ENCODE data around the gene UTP20. TPM values are rescaled to one million over a fixed set of nuclear protein-coding genes. Genes with fewer than 3 reads are reported as not detected.

UTP20 gene
- 17.2 TPM for polyA plus RNA-seq (2013, experiment 1 of 4)
- polyA plus RNA-seq (2013, experiment 2 of 4): 19.8 TPM
- 11.7 TPM for polyA plus RNA-seq (2013, experiment 3 of 4)
- 13.5 TPM for polyA plus RNA-seq (2013, experiment 4 of 4)

DNA sequence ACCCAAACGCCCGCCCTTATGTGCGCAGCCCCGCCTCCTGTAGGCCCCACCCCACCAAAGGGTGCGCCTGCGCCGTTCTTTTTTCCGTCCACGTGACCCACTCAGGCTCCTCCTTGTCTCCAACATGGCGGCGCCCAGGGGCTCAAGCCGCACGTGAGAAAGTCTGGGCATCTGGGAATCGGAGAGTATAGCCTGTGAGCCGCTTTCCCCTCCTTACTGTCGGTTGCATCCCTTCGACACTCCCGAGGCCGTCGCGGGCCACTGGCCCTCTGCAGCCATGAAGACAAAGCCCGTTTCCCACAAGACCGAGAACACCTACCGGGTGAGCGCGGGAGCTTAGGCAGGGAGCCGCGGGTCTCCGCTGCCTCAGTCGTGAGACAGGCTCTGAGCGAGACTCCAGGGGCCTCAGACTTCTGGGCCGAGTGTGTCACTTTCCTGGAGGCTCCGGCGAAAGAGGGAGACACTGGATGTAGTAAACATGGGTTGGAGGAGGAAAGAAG is at the start of gene UTP20:
TSS of gene UTP20 (plus strand) at position 100 of the 500 bp plus-strand sequence. CDS start at position 278, 178 bp downstream.
- no peaks in the 10 kb centered on the region for H3K9me3 ChIP-seq (ENCODE audit: control insufficient read depth, low read length)
- peaks cover 4% of the 10 kb centered on the region for H3K27me3 ChIP-seq (ENCODE audit: control insufficient read depth, insufficient read depth, low read length, poor library complexity, severe bottlenecking)
- peaks cover 2% of the 10 kb centered on the region for H3K4me1 ChIP-seq (ENCODE audit: control insufficient read depth, insufficient read depth, low read length)
- H3K36me3 ChIP-seq (ENCODE audit: control insufficient read depth, insufficient read depth, low read length): no peaks in the 10 kb centered on the region
- peak within 1 kb of the TSS; percentile 81 for H3K4me3 ChIP-seq (ENCODE audit: insufficient read depth, low read depth, low read length)
- 0 to 1% methylated on average over 34 of the region's 34 CpGs for WGBS, 2 experiments
- H3K27ac ChIP-seq (ENCODE audit: insufficient read depth, low read depth, low read length, poor library complexity, severe bottlenecking): peak within 1 kb of the TSS; percentile 30

DNA sequence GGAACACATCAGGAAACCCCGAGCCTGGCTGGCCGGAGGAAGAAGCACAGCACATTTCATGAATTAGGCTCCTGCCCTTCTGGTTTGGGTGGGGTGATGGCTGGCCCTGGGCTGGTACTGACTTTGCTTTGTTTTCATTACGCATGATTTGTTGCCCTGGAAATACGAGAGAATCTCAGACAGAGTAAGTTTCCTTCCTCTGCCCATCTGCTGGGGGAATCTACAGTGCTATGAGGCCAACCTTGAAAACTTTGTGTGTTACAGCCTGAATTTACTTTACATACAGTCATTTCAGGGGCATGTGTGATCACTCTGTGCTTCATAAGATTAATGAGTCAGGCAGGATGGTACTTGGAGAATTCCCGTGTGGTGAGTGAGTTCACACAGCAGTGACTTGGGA is 49.4 kb upstream of the UTP20 start:
- Histone ChIP-seq H3K36me3 (ENCODE audit: control insufficient read depth, insufficient read depth, low read length) (no peaks in the 10 kb centered on the region), H3K4me1 (ENCODE audit: control insufficient read depth, insufficient read depth, low read length) (no peaks in the 10 kb centered on the region), H3K4me3 (ENCODE audit: insufficient read depth, low read depth, low read length) (no peak overlapping the region), H3K9me3 (ENCODE audit: control insufficient read depth, low read length) (no peaks in the 10 kb centered on the region), H3K27ac (ENCODE audit: insufficient read depth, low read depth, low read length, poor library complexity, severe bottlenecking) (no peak overlapping the region), H3K27me3 (ENCODE audit: control insufficient read depth, insufficient read depth, low read length, poor library complexity, severe bottlenecking) (no peaks in the 10 kb centered on the region)
- WGBS, 2 experiments: 93 to 94% methylated on average over 5 of the region's 5 CpGs

DNA sequence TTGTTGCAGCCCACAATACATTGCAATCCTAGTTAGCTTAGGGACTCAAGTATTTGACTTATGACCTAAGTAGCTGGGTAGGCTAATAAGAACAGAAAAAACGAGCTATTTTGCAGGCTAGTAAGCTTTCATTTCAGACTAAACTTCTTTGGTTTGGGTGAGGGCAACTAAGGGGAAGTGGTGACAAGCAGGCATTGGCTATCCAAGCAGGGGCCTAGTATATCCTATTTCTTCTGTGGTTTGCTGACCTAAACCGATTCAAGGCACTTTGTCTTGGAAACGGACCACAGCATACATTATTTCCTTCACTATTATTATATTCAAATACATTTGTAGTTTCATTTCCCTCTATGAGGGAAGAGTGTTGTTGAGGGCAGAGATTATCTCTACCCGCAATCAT is 48.3 kb upstream of the UTP20 start:
- no peak overlapping the region for H3K4me3 ChIP-seq (ENCODE audit: insufficient read depth, low read depth, low read length)
- H3K4me1 ChIP-seq (ENCODE audit: control insufficient read depth, insufficient read depth, low read length): no peaks in the 10 kb centered on the region
- no peak overlapping the region for H3K27ac ChIP-seq (ENCODE audit: insufficient read depth, low read depth, low read length, poor library complexity, severe bottlenecking)
- H3K27me3 ChIP-seq (ENCODE audit: control insufficient read depth, insufficient read depth, low read length, poor library complexity, severe bottlenecking): no peaks in the 10 kb centered on the region
- 93 to 95% methylated on average over 2 of the region's 4 CpGs for WGBS, 2 experiments
- H3K9me3 ChIP-seq (ENCODE audit: control insufficient read depth, low read length): no peaks in the 10 kb centered on the region
- no peaks in the 10 kb centered on the region for H3K36me3 ChIP-seq (ENCODE audit: control insufficient read depth, insufficient read depth, low read length)

DNA sequence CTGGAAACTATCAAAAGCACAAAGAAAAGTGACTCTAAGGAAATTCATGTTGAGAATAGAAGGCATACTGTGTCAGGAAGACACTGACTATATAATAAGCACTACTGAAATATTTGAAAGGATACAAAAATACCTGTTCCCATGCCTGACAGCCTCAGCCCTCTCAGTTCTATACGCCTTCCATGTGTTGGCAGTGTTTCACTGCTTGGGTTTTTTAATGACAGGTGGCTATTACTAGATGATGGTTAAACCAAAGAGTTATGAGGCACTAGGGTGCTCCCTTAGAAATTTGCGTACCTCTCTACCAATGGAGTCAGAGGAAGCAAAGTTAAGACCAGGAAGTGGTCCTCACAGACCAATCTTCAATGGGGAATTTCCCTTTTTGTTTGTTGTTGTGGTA is 44.2 kb upstream of the UTP20 start:
- Histone ChIP-seq H3K27me3 (ENCODE audit: control insufficient read depth, insufficient read depth, low read length, poor library complexity, severe bottlenecking) (no peaks in the 10 kb centered on the region), H3K4me3 (ENCODE audit: insufficient read depth, low read depth, low read length) (no peak overlapping the region), H3K9me3 (ENCODE audit: control insufficient read depth, low read length) (no peaks in the 10 kb centered on the region), H3K27ac (ENCODE audit: insufficient read depth, low read depth, low read length, poor library complexity, severe bottlenecking) (no peak overlapping the region), H3K4me1 (ENCODE audit: control insufficient read depth, insufficient read depth, low read length) (no peaks in the 10 kb centered on the region), H3K36me3 (ENCODE audit: control insufficient read depth, insufficient read depth, low read length) (no peaks in the 10 kb centered on the region)
- 95 to 97% methylated on average over 2 of the region's 2 CpGs for WGBS, 2 experiments

DNA sequence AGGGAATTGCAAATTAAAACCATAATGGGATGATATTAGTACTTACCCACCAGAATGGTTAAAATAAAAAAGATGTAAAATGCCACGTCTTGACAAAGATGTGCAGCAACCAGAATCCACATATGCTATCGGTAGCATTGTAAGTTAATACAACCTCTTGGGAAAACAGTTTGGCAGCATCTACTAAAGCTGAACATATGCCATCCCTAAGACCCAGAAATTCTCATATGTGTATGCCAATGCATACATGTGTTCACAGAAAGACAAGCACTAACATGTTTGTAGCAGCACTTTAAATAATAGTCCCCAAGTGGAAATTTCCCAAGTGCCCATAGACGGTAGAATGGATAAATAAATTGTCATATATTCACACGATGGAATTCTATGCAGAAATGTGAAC is 41.6 kb upstream of the UTP20 start:
- Histone ChIP-seq H3K27me3 (ENCODE audit: control insufficient read depth, insufficient read depth, low read length, poor library complexity, severe bottlenecking) (no peaks in the 10 kb centered on the region), H3K27ac (ENCODE audit: insufficient read depth, low read depth, low read length, poor library complexity, severe bottlenecking) (no peak overlapping the region), H3K4me1 (ENCODE audit: control insufficient read depth, insufficient read depth, low read length) (no peaks in the 10 kb centered on the region), H3K9me3 (ENCODE audit: control insufficient read depth, low read length) (no peaks in the 10 kb centered on the region), H3K4me3 (ENCODE audit: insufficient read depth, low read depth, low read length) (no peak overlapping the region), H3K36me3 (ENCODE audit: control insufficient read depth, insufficient read depth, low read length) (no peaks in the 10 kb centered on the region)
- 97 to 98% methylated on average over 2 to 4 of the region's 4 CpGs for WGBS, 2 experiments

DNA sequence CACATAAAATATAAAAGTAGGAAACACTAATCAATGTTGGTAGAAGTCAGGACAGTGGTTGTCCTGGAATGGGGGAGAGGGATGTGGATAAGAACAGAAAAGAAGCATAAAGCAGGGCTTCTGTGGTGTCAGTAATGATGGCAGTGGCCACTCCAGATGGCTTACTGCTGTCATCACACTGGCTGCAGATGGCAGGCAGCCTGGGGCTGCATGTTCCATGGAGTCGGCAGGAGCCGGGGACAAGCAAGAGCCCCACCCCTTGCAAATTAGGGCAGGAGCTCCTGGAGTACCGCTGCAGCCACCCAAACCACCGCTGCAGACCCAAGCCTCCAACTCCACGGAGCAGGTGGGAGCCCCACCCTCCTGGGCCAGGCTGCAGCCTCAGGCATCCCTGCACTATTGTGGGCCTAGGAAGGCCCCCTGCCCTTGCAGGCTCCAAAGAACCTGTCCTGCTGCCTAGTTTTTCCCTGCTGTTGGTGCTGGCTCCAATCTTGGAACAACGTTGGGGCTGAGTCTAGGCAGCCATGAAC is 41.0 kb upstream of the UTP20 start:
- no peak overlapping the region for H3K27ac ChIP-seq (ENCODE audit: insufficient read depth, low read depth, low read length, poor library complexity, severe bottlenecking)
- H3K4me3 ChIP-seq (ENCODE audit: insufficient read depth, low read depth, low read length): no peak overlapping the region
- H3K36me3 ChIP-seq (ENCODE audit: control insufficient read depth, insufficient read depth, low read length): no peaks in the 10 kb centered on the region
- WGBS, 2 experiments: 88 to 90% methylated on average over 6 of the region's 6 CpGs
- no peaks in the 10 kb centered on the region for H3K9me3 ChIP-seq (ENCODE audit: control insufficient read depth, low read length)
- no peaks in the 10 kb centered on the region for H3K27me3 ChIP-seq (ENCODE audit: control insufficient read depth, insufficient read depth, low read length, poor library complexity, severe bottlenecking)
- H3K4me1 ChIP-seq (ENCODE audit: control insufficient read depth, insufficient read depth, low read length): no peaks in the 10 kb centered on the region

DNA sequence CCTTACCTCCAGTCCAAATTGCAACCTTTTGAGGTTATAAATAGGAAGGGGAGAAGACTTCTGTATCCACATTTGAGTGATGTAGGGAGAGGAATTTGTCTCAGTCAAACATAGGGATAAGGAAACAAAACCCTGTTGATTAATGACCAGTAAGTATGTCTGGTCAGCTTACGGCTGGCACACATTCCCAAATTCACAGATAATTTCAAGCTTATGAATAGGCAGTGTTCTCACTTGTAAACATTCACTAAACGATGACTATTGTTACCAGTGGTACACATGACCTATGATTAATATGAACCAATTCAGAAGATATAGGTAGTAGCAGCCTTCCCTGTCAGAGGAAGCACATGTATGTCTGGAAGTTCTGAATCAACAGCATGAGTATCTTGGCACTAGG is 36.8 kb upstream of the UTP20 start:
- Histone ChIP-seq H3K4me1 (ENCODE audit: control insufficient read depth, insufficient read depth, low read length) (no peaks in the 10 kb centered on the region), H3K9me3 (ENCODE audit: control insufficient read depth, low read length) (no peaks in the 10 kb centered on the region), H3K4me3 (ENCODE audit: insufficient read depth, low read depth, low read length) (no peak overlapping the region), H3K36me3 (ENCODE audit: control insufficient read depth, insufficient read depth, low read length) (no peaks in the 10 kb centered on the region), H3K27me3 (ENCODE audit: control insufficient read depth, insufficient read depth, low read length, poor library complexity, severe bottlenecking) (no peaks in the 10 kb centered on the region), H3K27ac (ENCODE audit: insufficient read depth, low read depth, low read length, poor library complexity, severe bottlenecking) (no peak overlapping the region)
- 84 to 100% methylated on average over 2 of the region's 2 CpGs for WGBS, 2 experiments

DNA sequence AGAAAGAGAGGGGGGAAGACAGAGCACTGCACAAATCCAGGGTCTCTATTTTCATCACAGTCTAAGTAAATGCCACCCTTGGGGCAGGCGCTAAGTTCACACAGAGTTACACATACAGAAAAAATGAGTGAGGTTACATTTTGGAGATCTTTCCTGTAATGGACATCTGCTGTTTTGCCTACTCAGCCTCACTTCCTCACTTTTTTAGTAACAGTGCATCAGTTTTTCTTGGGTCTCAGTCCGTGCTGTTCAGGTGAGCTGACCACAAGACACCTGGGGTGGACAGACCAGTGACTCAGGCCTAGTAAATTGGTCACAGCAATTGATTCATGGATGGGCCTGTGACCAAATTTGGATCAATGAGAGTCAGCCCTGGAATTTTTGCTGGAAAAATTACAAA is 36.3 kb upstream of the UTP20 start:
- H3K4me3 ChIP-seq (ENCODE audit: insufficient read depth, low read depth, low read length): no peak overlapping the region
- H3K4me1 ChIP-seq (ENCODE audit: control insufficient read depth, insufficient read depth, low read length): no peaks in the 10 kb centered on the region
- no peaks in the 10 kb centered on the region for H3K9me3 ChIP-seq (ENCODE audit: control insufficient read depth, low read length)
- H3K27me3 ChIP-seq (ENCODE audit: control insufficient read depth, insufficient read depth, low read length, poor library complexity, severe bottlenecking): no peaks in the 10 kb centered on the region
- 87 to 94% methylated on average over 2 of the region's 2 CpGs for WGBS, 2 experiments
- no peak overlapping the region for H3K27ac ChIP-seq (ENCODE audit: insufficient read depth, low read depth, low read length, poor library complexity, severe bottlenecking)
- H3K36me3 ChIP-seq (ENCODE audit: control insufficient read depth, insufficient read depth, low read length): no peaks in the 10 kb centered on the region

DNA sequence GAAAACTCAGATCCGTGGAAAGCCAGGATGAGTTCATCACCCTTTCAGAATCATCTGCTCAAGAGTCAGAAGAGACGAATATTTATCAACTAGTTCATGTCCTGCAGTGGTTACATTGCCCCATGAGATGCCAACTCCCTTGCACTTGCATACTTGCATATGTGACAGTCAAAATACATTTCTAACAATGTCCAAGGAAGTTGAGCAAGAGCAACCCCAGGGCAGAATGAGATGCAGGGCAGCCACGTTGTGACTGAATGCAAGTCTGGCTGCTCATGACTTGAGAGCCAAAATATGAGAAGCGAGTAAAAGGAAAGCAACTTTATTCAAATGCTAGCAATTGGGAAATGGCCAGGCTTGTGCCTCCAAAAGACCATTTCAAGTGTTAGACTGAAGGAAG is 23.6 kb upstream of the UTP20 start:
- Histone ChIP-seq H3K4me1 (ENCODE audit: control insufficient read depth, insufficient read depth, low read length) (no peaks in the 10 kb centered on the region), H3K4me3 (ENCODE audit: insufficient read depth, low read depth, low read length) (no peak overlapping the region), H3K9me3 (ENCODE audit: control insufficient read depth, low read length) (no peaks in the 10 kb centered on the region), H3K27ac (ENCODE audit: insufficient read depth, low read depth, low read length, poor library complexity, severe bottlenecking) (no peak overlapping the region), H3K27me3 (ENCODE audit: control insufficient read depth, insufficient read depth, low read length, poor library complexity, severe bottlenecking) (no peaks in the 10 kb centered on the region), H3K36me3 (ENCODE audit: control insufficient read depth, insufficient read depth, low read length) (no peaks in the 10 kb centered on the region)
- 78 to 84% methylated on average over 4 of the region's 4 CpGs for WGBS, 2 experiments

DNA sequence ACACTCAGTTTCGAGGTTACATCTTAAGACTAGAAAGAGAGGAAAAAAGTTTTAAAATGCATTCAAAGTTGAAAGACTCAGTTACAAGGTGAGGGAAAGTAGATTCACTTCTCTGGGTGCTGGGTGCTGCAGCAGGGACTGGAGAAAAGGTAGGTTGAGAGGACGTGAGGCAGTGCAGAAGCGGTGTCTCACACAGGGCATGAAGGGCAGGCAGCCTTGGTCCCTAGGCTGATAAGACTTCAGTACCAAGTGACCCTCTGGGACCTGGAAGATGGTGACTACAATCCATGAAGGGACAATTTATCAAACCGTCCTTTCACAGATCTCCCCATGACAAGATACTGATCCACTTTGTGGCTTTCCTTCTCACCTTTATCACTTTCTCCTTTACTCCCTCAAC is 22.5 kb upstream of the UTP20 start:
- no peak overlapping the region for H3K4me3 ChIP-seq (ENCODE audit: insufficient read depth, low read depth, low read length)
- no peaks in the 10 kb centered on the region for H3K9me3 ChIP-seq (ENCODE audit: control insufficient read depth, low read length)
- WGBS, 2 experiments: 91 to 92% methylated on average over 4 of the region's 4 CpGs

DNA sequence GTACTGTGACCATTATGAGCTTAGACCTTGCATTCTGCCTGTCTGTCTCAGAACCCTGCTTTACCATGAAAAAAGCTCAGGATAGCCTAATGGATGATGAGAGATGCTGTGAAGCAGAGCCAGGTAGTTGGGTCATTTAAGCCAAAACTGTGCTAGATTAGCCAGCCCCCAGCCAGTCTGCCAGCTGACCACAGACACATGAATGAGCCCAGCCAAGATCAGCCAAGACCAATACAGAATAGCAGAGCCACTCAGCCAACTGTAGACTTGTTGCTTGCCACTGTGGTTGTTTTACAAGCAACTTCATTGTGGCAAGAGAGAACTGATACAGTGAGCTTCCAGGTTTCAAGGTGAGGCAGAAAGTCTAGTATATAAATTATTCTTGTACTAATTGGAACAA is 12.8 kb upstream of the UTP20 start:
- Histone ChIP-seq H3K9me3 (ENCODE audit: control insufficient read depth, low read length) (no peaks in the 10 kb centered on the region), H3K27ac (ENCODE audit: insufficient read depth, low read depth, low read length, poor library complexity, severe bottlenecking) (no peak overlapping the region), H3K4me1 (ENCODE audit: control insufficient read depth, insufficient read depth, low read length) (no peaks in the 10 kb centered on the region), H3K36me3 (ENCODE audit: control insufficient read depth, insufficient read depth, low read length) (no peaks in the 10 kb centered on the region), H3K27me3 (ENCODE audit: control insufficient read depth, insufficient read depth, low read length, poor library complexity, severe bottlenecking) (no peaks in the 10 kb centered on the region), H3K4me3 (ENCODE audit: insufficient read depth, low read depth, low read length) (no peak overlapping the region)

More for the DNA sequence above, 22.5 kb upstream of the UTP20 start:
- no peaks in the 10 kb centered on the region for H3K36me3 ChIP-seq (ENCODE audit: control insufficient read depth, insufficient read depth, low read length)
- no peaks in the 10 kb centered on the region for H3K27me3 ChIP-seq (ENCODE audit: control insufficient read depth, insufficient read depth, low read length, poor library complexity, severe bottlenecking)
- no peak overlapping the region for H3K27ac ChIP-seq (ENCODE audit: insufficient read depth, low read depth, low read length, poor library complexity, severe bottlenecking)
- no peaks in the 10 kb centered on the region for H3K4me1 ChIP-seq (ENCODE audit: control insufficient read depth, insufficient read depth, low read length)

Data from ectodermal cell (in vitro differentiated cells).